Right lung (tissue), 5 donors: ENCODE measurements around the gene ERP29. TPM values are rescaled to one million over a fixed set of nuclear protein-coding genes. Genes with fewer than 3 reads are reported as not detected.
"Not testable (repeated sequence)": the region's sequence is repeated elsewhere in the genome, so short reads cannot be mapped to it uniquely, and the experiment has no call there.

Experiments used
- DNase-seq, 2 donors: peaks; one replicate each; pipeline ENCODE4 v3.0.0-alpha.2; 2013
- polyA plus RNA-seq, 5 donors: library from polyadenylated mRNA; unstranded; fragments of 120-200 nt; gene quantifications; one replicate each; pipeline versions ENCODE4 v1.2.1 to v1.2.3, GENCODE V29; 2013; ENCODE audit warnings: inconsistent platforms in 1 of 5, low replicate concordance in 1 of 5; ENCODE audit not compliant: insufficient read length in 5 of 5, insufficient read depth in 1 of 5

The ERP29 gene
- polyA plus RNA-seq, 5 donors: 128 to 175 (median 146) TPM

DNA sequence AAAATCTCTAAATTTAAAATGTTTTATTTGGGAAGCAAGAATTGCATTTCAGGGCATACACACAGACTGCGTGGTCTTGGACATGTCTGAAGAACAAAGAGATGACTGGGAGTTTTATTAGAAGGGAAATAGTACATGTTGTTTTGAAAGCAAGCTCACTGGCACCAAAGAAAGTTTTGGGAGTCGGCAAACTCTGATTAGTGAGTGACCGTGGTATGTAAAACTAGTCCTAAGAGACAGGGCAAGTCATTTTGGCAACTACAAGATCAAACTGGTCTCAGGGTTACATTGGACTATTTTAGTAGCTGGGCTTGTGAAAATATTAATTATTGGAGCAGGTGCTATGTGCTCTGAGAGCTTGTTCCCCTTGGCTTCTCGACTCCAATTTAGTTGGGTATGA, 15.2 kb upstream of the ERP29 start:
- DNase-seq: no peak

DNA sequence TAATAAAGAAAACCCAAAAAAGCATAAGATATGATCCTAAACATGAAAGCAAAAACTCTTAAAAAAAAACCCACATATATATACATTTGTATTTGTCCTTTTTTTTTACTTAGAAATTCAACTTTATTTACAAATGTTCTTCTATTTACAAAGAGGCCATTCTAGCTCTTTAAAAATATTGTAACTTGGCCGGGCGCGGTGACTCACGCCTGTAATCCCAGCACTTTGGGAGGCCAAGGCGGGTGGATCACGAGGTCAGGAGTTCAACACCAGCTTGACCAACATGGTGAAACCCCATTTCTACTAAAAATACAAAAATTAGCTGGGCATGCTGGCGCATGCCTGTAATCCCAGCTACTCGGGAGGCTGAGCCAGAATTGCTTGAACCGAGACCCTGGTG, 14.1 kb upstream of the ERP29 start:
- not testable (repeated sequence) for DNase-seq

DNA sequence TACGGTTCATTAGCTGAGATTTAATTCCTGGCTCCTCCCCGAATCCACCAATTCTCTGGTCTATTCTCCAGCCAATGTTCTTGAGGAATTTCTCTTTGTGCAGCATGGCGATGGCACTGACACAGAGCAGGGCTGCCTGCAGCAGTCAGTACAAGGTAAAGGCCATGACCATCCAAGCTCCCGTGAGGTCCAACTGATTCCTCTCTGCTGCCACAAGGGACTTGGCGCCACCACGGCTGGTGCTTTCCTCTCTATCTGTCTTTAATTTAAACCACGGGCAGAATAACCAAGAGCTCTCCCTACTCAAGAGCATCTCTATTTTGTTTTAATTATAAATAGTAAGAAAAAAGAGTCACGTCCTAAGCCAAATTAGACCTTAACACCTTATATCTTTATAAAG, 12.4 kb upstream of the ERP29 start:
- no peak for DNase-seq

DNA sequence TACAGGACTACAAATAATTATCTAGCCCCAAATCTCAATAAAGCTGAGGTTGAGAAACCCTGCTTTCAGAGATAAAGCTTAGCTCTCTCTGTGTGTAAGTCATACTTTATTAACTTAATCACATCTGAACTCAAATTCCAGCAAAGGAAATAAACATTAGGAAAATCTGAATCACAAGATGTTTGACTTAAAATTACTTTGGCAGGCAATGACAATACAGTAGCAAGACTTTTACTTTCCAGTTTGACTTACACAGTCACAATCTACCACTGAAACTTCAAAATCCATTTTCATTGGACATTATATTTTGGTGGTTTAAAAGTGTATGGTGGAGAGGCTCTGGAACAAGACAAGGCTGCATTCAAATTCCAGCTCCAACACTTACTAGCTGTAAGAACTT, 11.7 kb upstream of the ERP29 start:
- no peak for DNase-seq

DNA sequence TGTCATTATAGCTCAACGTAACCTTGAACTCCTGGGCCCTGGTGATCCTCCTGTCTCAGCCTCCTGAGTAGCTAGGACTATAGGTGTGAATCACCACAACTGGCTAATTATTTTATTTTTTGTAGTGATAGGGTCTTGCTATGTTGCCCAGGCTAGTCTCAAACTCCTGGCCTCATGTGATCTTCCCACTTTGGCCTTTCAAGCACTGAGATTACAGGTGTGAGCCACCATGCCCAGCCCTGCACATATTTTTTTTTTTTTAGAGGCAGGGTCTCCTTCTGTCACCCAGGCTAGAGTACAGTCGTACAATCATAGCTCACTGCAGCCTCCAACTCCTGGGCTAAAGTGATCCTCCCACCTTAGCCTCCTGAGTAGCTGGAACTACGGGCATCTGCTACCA, 9.2 kb upstream of the ERP29 start:
- DNase-seq: no peak

DNA sequence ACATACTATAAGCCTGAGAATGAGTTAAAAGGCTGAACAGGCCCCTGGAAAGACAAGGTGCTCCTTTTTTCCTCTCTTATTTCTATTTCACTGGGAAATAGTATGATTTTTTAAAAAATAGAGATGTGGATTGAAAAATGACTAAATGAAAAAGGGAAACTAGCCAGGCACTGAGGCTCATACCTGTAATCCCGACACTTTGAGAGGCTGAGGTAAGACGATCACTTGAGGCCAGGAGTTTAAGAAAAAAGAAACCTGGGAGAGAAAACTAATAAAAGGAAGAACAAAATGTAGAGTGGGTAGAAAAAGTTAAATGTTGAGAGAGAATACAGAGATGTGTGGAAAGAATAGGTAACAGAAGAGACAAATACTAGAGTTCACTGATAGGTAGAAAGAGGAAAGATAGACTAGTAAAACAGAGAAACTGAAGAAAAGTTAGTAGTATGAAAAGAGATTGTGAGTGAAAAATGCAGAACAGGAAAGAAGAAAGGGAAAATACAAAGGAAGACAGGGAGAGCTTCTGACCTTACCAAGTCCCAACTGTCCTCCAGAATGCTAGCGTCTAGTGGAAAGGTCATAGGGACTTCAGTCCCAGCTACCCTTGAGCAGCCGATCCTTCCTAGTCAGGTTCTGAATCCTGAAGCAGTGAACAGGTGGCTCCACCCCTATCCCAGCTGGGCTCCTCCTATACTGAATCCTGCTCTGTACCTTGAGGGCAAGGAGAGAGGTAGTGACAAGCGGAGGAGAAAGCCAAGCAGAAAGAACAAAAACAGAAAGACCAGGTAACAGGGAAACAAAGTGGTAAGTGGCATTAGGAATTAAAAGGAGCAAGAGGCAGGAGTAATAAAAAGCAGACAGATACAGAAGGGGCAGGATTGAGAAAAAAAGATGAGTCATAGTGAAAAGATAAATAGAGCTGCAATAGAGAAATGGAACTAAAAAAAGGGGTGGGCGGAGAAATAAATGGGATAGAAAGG, 7.5 kb upstream of the ERP29 start:
- no peak for DNase-seq

DNA sequence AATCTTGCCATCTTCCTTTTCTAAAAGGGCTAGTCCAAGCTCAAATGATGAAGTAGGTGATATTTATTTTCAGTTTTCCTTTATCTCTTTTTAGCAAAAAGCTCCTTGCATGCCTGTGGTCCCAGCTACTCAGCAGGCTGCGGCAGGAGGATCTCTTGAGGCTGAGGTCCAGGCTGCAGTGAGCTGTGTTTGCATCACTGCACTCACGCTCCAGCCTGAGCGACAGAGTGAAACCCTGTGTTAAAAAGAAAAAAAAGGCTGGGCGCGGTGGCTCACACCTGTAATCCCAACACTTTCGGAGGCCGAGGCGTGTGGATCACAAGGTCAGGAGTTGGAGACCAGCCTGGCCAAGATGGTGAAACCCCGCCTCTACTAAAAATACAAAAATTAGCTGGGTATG, 5.3 kb upstream of the ERP29 start:
- DNase-seq: no peak

DNA sequence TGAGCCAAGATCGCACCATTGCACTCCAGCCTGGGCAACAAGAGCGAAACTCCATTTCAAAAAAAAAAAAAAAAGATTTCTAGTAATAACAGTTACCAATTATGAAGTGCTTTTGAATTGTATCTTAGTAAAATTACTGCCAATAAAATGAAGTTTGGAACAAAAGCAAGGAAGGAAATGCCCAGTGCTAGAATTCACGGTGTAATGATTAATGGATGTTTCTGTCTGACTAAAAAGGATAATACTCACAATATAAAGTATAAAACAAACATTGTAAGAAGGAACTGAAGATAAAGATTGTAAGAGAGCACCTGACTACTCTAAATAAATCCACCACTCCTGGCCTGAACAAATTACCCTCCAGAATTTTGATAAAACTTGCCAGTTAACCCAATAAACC, 4.3 kb upstream of the ERP29 start:
- DNase-seq: no peak

DNA sequence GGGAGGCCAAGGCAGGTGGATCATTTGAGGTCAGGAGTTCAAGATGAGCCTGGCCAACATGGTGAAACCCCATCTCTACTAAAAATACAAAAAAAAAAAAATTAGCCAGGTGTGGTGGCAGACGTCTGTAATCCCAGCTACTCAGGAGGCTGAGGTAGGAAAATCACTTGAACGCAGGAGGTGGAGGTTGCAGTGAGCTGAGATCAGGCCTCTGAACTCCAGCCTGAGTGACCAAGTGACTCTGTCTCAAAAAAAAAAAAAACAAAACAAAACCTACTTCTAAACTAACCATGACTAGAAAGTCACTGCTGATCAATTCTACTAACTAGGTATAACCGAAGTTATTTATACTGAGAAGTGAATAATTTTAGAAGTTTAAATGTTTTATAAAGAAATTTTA, 3.6 kb upstream of the ERP29 start:
- DNase-seq: not testable (repeated sequence)

DNA sequence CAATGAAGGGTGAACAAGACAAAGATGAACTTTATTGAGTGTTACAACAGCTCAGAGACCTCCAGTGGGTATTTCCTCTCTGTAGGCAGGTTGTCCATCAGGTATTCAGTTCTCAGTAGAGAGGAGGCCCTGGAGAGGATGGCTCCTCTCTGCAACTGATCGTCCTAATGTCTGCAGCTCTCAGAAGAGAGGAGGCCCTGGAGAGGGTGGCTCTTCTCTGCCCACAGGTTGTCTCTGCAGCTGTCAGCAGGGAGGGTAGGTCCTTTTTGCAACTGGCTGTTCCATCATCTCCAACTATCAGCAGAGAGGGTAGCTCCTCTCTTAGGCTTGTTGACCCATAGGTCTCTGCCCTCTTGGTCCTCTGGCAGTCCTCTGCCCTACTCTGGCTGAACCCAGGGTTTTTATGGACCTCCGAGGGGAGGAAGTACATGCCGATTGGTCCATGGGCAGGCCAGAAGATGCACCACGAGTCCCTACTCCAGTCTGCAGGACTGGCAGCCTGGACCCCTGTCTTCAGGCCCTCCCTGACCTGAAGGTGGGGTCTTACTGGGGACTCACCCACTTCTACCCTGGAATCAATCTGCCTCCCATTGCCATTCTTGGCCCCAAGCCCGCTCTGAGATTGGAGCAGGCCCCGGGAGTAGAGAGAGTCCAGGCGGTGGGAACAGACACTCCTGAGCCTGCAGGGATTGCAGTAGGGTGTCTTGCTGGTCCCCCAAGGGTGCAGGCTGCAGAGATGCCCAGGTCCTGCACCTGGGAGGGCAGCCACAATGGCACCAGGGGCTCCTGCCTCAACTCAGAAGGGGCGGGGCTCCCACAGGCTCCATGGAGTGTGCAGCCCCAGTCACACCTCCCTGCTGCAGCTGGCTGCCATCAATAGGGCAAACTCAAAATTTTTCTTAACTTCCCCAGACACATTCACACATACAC, 2.5 kb upstream of the ERP29 start:
- DNase-seq: no peak

DNA sequence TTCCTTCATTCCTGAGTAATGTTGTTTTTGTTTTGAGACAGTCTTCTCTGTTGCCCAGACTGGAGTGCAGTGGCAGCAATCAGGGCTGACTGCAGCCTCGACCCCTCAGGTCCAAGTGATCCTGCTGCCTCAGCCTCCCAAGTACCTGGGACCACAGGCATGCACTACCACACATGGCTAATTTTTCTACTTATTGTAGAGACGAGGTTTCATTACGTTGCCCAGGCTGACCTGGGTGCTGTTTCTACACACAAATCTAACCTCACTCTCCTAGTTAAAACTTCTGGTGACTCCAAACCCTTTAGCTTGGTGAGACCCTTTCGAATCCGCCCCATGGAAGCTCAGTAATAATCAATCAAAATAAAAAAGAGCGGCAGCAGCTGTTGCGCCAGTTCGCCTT, 1.5 kb upstream of the ERP29 start:
- no peak for DNase-seq

DNA sequence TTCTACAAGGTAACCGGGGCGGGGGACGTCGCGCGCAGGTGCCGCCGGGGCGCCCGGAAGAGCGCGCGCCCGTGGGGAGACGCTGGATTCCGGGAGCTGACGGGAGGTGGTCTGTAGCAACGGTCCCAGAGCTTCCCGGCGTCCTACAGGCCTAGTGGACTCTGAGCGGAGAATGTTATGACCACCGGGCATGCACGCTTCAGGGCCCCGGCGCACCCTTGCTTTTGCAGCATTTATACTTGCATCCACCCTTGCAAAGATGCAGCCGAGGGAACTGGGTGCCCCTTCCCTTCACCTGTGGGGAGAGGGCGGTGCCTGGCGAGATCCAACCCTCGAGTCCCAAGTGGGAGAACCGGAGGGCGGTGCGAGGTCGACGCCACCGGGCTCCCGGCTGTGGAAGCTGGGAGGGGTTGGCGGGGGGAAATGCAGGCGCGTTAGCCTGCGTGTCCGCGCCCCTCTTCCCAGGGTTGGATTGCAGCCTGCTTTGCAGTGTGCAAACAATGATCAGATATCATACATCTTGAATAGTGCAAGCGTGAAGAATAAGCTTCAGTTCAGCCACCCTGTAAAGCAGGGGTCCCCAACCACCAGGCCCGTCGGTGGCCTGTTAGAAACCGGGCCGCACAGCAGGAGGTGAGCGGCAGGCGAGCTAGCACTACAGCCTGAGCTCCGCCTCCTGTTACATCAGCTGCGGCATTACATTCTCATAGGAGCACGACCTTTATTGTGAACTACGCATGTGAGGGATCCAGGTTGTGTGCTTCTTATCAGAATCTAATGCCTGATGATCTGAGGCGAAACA, 576 bp downstream of the ERP29 start:
- peak in 1 of 2 donors; percentile 35 for DNase-seq

DNA sequence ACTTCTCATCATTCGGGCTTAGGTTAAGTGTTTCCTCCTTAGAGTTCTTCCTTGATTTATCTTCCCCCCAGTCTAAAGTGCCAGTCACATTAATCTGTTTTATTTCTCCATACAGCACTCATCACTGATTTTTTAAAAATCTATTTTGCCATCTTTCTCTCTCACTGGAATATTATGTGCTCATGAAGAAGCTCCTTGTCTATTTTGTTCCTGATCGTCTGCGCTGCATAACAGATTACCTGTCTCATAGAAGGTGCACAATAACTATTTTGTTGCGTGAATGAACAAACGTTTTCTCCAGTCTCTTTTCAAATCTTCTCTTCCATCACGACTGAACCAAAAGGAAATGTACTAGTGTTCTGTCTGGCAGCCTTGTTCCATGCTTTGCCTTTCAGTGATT, 2.7 kb downstream of the ERP29 start:
- no peak for DNase-seq

DNA sequence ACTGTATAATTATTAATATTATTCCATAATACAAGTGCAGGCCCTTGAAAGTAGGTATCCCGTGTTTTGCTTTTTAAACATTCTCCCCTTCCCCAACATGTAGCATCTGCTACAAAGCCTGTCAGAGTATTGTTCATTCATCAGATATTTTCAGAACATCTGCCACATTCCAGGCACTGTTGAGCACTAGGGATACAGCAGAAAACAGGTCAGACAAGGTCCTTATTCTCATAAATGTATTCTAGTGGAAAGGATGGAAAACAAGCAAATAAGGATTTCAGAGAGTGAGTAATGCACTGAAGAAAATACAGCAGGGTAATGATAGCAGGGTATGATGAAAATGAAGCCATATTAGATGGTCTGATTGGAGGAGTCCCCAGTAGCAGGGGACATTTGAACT, 3.8 kb downstream of the ERP29 start:
- DNase-seq: no peak

DNA sequence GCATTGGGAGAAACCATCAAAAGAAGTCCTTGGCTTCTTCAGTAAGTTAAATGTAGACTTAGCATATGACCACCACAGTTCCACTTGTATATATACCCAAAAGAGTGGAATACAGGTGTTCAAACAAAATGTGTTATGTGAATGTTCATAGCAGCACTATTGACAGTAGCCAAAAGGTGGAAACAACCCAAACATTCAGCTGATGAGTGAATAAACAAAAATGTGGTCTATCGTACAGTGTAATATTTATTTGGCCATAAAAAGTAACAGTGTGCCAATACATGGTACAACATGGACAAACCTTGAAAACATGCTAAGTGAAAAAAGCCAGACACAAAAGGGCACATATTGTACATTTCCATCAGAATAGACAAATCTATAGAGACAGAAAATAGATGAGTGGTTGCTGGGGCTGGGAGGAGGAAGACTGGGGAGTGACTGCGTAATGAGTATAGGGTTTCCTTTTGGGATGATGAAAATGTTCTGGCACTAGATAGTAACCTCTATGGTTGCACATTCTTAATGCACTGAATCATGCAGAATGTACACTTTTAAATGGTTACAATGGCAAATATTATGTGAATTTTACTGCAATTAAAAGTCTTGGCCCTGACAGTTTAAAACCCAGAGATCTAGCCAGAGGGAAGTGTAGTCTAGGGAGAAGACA, 5.5 kb downstream of the ERP29 start:
- DNase-seq: no peak

DNA sequence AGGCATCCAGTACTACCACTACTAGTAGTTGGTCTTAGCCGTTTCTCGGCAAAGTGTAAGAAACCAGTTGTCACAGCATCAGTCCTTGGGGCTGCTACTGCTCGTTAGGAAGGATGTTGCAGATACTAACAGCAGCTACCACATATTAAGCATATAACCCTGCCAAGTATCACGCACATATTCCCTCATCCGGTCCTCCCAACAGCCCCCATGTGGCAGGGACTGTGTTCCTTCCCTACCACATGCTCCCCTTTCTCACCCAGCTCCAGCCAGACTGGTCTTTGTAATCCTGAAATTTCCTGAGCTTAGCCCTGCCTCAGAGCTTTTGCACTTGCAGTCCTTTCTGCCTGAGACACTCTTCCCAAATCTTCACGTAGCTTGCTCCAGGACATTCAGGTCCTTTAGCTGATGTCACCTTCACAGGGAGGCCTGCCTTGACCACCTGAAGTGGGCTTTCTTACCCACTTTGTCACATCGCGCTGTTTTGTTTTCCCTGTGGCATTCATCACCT, 7.8 kb downstream of the ERP29 start:
- no peak for DNase-seq

DNA sequence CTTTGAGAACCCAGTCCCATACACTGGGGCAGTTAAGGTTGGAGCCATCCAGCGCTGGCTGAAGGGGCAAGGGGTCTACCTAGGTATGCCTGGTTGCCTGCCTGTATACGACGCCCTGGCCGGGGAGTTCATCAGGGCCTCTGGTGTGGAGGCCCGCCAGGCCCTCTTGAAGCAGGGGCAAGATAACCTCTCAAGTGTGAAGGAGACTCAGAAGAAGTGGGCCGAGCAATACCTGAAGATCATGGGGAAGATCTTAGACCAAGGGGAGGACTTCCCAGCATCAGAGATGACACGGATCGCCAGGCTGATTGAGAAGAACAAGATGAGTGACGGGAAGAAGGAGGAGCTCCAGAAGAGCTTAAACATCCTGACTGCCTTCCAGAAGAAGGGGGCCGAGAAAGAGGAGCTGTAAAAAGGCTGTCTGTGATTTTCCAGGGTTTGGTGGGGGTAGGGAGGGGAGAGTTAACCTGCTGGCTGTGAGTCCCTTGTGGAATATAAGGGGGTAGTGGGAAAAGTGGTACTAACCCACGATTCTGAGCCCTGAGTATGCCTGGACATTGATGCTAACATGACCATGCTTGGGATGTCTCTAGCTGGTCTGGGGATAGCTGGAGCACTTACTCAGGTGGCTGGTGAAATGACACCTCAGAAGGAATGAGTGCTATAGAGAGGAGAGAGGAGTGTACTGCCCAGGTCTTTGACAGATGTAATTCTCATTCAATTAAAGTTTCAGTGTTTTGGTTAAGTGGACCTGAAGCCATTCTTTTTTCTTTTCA, 9.2 kb downstream of the ERP29 start:
- DNase-seq: no peak

DNA sequence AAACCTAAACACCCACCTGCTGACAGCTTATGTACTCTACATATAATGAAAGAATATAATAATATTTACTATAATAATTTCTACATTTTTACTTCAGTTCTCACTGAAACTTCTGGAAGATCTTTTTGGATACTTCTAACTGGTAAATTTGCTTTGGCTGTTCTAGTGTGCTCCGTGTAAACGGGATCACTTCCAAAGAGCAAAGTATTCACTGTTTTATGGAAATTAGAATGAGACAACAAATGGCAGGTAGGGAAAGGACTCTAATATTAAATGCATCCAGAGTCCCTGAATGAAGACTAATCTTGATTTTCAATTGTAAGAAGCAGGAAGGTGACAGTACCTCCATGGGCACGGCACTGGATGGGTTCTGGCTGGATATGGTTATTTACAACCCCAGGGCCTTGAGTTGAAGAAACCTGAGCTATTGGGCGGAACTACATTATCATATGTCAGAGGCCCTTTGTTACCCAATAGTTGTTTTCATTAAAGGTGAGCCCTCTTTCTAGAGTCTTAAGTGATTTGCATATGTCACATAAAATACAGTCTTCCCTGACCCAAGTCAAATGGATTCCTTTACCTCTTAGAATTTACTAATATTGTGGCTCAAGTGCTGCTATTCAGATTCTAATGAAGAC, 10.7 kb downstream of the ERP29 start:
- no peak for DNase-seq

DNA sequence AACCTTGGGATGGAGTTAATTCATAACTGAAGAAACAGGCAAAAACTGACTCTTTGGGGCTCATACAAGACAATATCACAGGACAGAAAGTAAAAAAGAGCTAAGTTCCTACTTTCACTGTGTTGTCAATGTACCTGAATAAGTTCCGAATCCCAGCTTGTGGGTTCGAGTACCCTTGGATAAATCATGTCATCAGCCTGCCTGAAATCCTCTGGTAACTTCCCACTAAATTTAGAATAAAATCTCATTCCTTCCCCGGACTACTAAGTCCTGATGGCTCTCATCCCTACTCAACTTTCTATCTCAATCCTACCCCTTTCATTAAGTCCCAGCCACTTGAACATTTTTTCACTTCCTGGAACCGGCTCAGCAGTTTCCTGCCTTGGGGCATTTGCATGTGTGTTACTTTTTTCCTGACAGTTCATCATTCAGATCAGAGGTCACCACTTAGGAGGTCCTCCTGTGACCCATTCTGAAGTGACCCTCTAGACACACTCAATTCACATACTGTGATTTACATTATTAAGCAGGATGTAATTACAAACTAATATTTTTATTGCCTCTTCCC, 12.7 kb downstream of the ERP29 start:
- no peak for DNase-seq
